NCI-H146 (cell line): ENCODE measurements around the gene SLC38A7.

Source experiments
- DNase-seq: peaks from one replicate; lab custom pipeline; 2025; lab: John Stamatoyannopoulos, UW

Gene SLC38A7

DNA sequence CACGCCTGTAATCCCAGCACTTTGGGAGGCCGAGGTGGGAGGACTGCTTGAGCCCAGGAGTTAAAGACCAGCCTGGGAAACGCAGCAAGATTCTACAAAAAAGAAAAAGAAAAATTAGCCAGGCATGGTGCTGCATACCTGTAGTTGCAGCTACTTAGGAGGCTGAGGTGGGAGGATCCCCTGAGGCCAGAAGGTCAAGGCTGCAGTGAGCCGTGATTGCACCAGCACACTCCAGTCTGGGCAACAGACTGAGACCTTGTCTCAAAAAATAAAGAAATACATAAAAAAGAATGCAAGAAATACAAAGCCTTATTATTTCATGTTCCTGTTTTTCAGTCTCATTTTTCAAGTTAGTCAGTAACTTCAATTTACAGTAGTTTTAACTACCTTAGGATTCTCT, 49.1 kb downstream of the SLC38A7 start:
- no peak for DNase-seq

DNA sequence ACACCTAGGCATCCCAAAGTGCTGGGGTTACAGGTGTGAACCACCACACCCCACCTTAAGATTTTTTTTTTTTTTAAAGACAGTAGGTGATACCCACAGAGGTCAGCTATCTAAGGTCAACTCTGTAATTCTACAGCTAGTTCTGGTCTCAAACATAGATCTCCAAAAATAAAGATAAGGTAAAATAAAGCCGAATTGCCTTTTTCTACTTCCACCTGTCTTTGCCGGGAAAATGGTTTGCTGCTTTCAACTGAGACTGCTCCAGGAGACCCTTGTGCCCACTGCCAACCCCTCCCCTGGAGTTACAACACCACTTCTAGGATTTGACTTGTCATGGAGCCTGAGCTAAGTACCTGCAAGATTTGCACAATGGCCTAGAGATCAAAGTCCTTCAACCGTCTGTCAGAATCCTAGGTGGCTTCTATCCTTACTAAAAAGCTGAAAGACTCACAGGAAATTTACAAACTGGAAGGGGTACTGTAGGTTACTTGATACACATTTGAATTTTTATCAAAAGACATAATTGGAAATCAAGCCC, 50.2 kb downstream of the SLC38A7 start:
- DNase-seq, result no peak

DNA sequence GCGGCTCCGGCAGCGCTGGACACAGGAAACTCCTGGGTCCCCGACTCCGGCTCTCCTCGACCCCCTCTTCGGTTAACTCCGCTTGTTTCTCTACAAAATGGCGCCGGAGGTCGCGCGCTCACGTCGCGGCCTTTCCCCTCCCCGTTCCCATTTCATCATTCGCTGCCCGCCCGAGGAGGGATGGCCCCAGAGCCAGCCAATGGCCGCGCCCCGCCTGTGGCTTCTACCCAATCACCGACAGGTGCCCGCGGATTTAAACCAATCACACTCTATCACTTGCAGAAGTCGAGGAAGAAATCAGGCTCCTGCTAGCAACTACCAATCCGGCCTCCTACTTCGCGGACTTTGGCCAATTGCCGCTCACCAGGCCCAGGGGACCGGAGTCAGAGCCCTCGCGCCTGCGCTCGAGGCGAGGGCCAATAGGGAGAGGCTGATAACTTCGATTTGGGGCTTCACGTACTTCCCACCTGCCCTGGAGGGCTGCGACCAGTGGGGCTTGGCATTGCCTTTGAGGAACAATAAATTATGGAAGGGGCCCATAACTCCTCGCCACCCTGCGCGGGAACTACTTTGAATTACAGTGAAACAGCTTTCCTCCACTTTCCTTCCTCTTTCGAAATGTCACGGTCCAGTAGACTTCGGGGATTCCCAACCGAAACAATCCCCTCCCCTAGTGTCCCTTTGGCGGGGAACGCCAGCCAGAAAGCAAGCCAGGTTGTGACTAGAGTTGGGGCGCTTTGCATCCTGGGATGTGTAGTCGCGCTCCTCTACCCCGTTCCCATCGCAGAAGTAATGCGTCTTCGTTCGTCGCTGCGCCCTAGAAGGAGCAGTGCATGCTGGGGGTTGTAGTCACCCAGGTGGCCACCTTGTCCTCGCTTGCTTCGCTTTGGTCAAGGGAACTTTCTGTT, 54.6 kb downstream of the SLC38A7 start, which contains the start of gene CNOT1:
Gene CNOT1, minus strand, starts transcription at position 94 of the 908 bp plus-strand sequence. CDS start 30,489 bp downstream, outside the sequence.
- peak; percentile 97 for DNase-seq

DNA sequence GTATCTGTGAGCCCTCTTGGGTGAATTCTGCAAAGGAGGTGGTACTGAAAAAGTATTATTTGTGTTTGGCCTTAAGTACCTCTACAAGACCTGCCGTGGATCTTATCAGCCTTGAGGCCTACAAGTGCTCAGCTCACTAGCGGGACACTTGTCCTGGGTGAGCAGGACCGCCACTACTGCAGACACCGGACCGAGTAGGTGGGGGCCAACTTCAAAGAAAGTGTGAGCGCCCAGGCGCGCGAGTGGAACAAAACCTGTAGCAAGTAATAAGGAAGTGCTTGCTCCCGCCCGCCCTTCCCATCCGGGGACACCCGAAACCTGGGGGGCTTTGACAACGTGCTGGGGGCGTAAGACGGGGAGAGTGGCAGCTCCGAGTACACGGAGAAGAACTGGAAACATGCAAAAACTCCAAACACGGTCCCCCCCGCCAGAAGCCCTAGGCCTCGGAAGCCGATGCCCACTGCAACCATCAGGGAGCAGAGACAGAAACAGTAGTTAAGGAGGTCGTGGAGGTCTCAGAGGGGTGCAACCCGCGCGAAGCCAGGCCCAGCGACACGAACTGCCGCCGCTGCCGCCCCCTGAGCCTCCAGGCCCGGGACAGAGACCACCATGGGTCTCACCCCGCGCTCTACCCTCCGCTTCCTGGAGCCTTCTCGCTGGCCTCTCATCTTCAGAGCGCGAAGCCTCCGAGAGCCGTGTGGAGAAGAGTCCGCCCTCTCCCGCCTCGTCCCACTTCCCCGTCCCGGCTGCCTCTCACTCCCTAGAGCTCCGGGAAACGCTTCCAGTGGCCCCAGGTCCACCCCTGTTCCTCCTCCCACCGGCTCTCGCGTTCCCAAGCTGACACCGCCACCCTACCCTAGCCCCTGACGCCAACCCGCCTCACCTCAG, 55.5 kb downstream of the SLC38A7 start:
- peak; percentile 67 for DNase-seq

DNA sequence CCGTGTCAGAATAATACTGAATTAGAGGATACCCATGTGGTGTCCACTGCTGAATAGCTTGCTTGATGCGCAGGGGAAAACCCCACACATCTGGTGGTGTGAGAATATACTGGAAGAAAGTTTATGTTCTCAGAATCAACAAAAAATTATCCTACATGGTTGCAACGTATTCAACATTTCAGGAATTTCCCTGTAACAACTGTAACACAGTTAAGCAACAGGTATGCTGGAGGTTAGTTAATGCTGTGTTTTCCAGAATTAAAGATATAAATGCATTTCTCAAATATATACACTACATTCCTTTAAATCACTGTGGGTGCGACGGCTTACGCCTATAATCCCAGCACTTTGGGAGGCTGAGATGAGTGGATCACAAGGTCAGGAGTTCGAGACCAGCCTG, 60.4 kb downstream of the SLC38A7 start:
- no peak for DNase-seq

DNA sequence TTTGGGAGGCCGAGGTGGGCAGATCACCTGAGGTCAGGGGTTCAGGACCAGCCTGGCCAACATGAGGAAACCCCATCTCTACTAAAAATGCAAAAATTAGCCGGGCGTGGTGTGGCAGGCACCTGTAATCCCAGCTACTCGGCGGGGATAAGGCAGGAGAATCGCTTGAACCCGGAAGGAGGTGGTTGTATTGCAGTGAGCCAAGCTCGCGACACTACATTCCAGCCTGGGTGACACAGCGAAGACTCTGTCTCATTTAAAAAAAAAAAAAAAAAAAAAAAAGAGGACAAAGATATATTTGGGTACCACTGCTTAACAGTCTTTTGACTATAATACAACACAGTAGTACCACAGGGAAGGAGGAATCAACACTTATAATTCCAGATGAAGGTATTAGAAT, 64.2 kb downstream of the SLC38A7 start:
- no peak for DNase-seq

DNA sequence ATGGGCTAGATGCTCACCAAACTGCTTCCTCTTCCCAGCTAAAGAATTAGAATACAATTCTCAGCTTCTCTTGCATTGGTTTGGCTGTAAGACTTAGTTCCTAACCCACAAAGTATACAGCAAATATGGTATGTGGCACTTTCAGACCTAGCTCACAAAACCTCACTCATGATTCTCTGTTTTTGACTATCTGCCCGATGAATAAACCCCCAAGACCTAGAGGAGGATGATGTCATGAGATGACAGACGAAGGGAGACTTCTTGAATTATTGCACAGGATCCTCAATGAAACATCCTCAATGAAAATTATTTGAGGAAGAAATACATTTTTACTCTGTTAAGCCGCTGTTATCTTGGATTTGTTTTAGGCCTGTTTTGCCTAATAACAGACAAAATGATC, 69.3 kb downstream of the SLC38A7 start:
- no peak for DNase-seq
